Stimulated activated CD8-positive, alpha-beta memory T cell treated with anti-CD3 and anti-CD28 coated beads, Interleukin-15, amount 100 ng/mL, for 48 hours (primary cell): ENCODE measurements around the gene CAMKMT.

Source experiments
- DNase-seq, 2 donors: peaks; one replicate each; pipeline ENCODE4 v3.0.0-alpha.2; 2020; ENCODE audit warnings: low read depth in 2 of 2

The CAMKMT gene

DNA sequence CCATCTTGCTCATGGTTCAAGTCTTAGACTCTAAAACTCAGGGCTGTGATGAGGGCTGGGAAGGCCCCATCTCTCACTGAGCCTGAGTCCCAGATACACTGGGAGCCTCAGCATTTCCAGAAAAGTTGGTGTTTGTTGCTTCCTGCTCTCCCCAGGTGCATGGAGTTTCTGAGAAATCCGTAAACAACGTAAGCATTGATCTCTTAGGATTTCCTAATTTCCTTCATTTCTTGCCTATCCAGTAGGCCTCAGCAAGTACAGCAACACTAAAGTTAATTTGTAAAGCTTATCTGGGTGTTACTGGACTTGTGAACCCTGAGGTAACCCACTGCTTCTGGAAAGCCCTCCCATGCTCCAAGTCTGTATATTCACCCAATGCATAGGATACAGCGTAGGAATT is 380.3 kb downstream of the CAMKMT start:
- no peak for DNase-seq

- DNase-seq, result no peak
These were observed 381.7 kb downstream of the CAMKMT start for GRCh38 chr2:44743473-44743872.

GRCh38 chr2:44744961-44745892 is 383.5 kb downstream of the CAMKMT start:
- no peak for DNase-seq

DNA sequence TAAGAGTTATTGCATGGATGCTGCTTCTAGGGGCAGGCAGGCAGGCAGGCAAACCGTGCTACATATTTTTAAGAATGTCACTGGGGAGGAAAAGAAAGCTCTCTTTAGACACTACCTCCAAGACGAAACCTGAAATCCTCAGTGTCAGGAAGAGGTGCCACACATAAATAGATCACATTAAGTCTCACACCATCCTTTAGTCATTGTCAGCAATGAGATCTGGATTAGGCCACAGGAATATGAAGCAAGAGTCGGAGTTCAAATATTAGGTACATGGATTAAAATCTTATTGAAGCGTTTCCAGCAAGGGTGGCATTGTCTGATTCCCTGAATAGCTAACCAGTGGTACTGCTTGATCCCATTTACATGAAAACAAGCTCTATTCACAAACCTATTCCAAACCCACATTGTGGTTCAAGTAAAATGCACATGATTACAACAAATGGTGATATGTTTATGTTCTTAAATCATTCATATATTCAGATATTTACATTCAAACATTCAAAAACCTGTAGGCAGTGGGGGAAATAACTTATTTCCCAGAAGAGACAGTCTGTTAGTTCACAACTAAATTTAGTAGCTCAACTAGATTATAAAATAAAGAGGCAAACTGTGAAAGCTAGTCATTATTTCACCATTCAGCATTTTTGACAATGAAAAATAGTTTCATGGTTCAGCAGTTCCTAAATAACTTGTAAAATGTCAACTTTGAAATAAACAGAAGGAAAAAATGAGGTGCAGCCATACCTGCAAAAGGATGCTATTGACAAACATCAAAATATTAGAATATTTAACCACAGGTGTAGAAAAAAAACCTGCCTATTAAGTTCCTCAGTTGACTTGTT is 384.4 kb downstream of the CAMKMT start:
- no peak for DNase-seq

GRCh38 chr2:44746856-44747615 is 385.3 kb downstream of the CAMKMT start:
- no peak for DNase-seq

- no peak for DNase-seq
These were observed 386.0 kb downstream of the CAMKMT start for GRCh38 chr2:44747794-44748193.

GRCh38 chr2:44751754-44752479 is 390.2 kb downstream of the CAMKMT start:
- no peak for DNase-seq

- DNase-seq, result no peak
These were observed 391.0 kb downstream of the CAMKMT start for GRCh38 chr2:44752761-44753160.

GRCh38 chr2:44753552-44754285 is 392.0 kb downstream of the CAMKMT start:
- peak in 1 of 2 donors; percentile 34 for DNase-seq

DNA sequence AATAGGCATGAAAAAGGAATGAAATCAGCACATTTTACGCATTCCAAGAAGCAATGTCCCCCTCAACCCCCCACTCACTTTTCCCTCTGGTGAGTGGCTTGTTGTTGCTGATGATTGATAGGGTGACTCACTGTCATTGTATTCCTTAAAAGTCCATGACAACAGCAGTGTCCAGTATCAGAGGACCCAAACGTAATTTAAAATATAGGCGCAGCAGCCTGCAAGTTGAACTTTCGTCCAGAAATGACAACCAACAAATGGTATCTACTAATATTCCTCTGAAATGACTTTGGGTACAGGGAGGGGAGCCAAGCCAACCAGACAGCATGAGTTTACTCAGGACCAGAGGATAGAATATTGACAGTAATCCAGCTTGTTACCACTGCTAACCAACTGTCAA is 396.8 kb downstream of the CAMKMT start:
- no peak for DNase-seq

DNA sequence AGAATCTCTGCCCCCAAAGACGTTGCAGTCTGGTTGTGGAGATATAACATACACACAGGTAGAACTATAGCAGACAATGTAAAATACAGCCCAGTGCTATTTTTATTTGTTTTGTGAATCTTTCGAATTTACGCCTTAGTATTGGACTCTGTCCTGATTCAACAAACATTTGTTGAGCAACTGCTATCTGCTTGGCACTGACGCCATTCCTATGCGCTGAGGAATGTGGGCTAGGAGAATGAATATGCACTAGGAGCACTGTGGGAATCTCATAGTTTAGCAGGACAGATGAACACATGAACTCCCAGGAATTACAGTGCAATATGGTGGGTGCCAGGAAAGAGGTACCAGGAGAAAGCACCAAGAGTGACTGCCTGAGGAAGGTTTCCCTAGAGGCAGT is 398.1 kb downstream of the CAMKMT start:
- DNase-seq, result no peak

DNA sequence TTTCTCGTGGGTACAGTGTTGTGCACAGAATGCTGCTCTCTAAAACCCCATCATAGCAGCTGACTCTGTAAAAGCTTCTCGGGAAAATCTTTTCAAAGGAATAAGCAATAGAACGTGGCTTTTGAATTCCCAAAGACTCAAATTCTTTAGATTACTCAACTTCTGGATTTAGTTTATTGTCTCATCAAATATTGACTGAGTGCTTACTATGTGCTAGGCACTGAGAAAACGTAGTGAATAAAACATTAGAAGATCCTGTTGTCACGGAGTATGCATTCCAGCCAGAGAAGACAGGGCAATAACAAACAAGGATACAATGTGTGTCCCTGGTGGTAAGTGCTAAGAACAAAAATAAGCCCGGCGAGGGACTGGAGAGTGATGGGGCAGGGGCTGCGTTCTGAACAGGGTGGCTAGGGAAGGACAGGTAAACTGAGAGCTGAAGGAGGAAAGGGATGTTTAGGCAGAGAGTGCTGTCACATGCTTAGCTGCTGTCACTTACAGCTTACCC is 401.6 kb downstream of the CAMKMT start:
- DNase-seq, result no peak

GRCh38 chr2:44766220-44766619 is 404.5 kb downstream of the CAMKMT start:
- no peak for DNase-seq

DNA sequence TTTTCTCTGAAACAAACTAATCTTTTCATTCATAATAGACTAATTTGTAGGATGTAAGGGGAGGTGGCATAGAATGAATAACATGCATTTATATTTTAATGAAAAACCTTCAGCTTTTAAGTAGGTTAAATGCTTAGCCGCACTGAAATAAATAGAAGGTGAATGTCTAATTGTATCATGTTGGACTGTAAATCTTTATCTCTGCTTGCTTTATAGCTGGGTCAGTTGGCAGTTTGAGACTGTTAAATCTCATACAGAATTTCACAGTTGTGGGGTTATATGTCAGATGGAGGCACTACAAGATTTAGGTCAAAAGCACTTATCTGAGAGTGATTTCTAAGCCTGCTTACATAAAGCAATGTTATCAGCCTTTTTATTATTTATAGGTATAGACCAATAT is 405.0 kb downstream of the CAMKMT start:
- DNase-seq, result no peak

DNA sequence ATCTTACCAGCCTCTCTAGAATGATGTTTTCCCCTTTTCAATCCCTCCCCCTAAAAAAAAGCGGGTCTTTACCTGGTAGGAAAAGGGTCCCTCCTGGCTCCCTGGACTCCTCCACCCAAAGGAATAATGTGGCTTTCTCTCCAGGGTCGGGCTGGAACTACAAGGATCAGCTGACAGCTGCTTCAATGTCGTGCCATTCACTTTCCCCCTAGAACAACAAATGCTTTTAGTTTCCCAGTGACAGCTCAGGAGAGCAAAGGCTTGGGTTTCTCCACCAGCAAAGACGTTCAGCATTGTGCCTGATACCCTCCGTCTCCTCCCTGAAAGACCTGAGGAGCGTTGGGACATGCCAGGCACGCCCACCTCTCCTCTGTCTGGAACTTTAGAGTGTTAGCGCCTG is 405.9 kb downstream of the CAMKMT start:
- DNase-seq, result no peak

DNA sequence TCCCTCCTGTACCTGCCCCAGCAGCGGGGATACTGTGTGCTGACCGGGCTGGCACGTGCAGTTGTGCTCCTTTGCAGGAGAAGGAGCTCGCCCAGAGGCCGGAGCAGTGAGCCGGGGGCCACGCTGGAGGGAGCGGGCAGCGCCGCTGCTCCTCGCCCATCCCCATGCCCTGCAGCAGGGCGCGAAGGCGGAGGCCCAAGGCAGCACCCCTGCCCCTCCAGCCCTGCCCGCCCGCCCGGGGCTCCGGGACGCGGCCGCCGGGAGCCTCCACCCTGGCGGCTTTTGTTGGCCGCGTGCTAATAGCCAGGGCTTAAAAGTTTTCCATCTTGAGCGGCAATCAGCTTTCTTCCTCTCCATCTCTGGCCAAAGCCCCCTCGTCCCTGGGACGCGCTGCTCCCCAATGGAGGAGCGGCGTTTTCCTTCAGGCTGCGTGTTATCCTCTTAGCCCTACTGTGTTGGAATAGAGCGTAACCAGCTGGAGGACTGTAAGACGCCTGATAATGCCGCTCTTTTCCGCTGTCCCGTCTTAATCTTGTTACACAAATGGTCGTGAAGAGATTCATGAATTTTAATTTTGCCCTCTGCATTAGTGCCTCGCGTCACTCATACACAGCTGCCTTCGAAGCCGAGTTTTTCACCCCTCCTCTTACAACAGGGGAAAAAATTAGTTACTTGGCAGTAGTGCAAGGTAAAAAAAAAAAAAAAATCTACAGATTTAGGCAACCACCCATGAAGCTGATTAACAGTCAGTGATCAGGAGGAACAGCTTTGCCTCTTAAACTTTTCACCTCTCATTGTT is 406.9 kb downstream of the CAMKMT start:
- no peak for DNase-seq

GRCh38 chr2:44769349-44770011 is 407.7 kb downstream of the CAMKMT start:
- DNase-seq, result no peak

DNA sequence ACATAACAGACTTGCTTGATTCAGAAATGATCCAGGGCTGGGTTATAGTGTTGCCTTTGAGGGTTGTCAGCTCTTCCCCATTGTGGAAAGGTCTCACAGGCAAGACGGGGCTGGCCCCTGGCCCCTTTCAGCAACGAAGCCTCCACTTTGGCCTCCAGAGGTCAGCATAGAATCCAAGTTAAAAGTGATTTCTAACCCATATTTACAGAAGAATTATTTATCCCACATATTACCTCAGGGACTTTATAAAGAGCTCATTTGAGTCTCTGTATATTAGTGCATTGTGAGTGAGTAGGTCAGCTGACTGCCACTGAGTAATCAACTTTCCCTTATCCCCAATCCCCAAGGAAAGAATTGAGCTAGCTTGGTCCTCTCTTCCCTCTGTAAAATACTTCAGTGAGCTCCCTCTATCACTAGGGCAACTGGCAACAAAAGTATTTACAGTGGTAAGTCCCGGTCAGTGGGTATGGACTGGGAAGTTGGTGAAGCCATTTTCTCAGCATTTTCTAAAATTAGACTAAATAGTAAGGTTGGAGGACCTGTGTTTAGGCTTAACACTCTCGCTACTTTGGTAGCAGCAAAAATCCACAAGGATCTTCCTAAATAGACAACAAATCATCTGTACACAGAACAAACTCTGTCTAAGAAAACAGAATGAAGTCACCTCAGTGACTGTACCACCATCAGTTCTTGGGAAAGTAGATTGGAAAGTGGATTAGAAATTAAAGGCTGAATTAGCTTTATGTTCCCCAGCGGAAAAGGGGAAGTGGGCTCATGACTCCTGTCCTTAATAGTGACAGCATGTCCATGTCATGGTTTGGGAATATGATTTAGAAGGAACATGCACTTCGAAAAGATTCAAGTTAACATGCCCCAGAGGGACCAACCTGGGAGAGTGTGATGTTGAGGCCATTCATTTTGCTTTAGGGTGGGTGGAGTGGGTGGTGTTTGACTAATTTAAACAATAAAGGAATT is 408.8 kb downstream of the CAMKMT start:
- DNase-seq, result no peak
